22Rv1 (cell line): ENCODE measurements around the gene NLN.

Experiments used
- CTCF ChIP-seq: fragments of 450-650 bp; IDR thresholded peaks from 2 replicates; pipeline ENCODE4 v1.5.1; 2017; ENCODE audit warnings: mild to moderate bottlenecking
- ZFX ChIP-seq: fragments of 450-650 bp; IDR thresholded peaks from 2 replicates; pipeline ENCODE4 v1.6.1; 2017; ENCODE audit warnings: antibody characterized with exemption, borderline replicate concordance

- no peak for TF ChIP-seq CTCF
- no peak for TF ChIP-seq ZFX
Measured at GRCh38 chr5:65808251-65808741, 86.3 kb downstream of the NLN start.
